GM18499 (cell line): ENCODE data around the gene CLASRP.

Source experiments
- ATAC-seq: cut with Tn5 transposase; IDR thresholded peaks from one replicate; pipeline ENCODE4 v1.9.1; 2021; ENCODE audit warnings: moderate number of reproducible peaks; ENCODE audit not compliant: insufficient read depth, unreplicated experiment

Gene CLASRP

GRCh38 chr19:45020071-45020470, 18.8 kb upstream of the CLASRP start:
- no peak for ATAC-seq

DNA sequence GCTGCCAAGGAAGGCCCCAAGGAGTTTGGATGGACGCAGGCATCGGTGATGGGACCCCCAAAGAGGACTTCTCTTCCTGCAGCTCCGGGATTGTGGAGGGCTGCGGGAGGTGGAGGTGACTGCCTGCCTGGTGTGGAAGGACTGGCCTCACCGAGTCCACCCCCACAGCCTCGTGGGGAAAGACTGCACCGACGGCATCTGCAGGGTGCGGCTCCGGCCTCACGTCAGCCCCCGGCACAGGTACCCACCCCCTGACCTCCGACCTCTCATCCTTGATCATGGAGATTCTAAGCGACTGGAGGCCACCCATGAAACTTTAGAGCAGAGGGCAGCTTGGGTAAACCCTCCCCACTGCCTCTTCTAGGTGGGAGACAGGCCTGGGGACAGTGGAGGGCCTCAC, 16.9 kb upstream of the CLASRP start:
- ATAC-seq: no peak

GRCh38 chr19:45023048-45023447, 15.8 kb upstream of the CLASRP start:
- no peak for ATAC-seq

DNA sequence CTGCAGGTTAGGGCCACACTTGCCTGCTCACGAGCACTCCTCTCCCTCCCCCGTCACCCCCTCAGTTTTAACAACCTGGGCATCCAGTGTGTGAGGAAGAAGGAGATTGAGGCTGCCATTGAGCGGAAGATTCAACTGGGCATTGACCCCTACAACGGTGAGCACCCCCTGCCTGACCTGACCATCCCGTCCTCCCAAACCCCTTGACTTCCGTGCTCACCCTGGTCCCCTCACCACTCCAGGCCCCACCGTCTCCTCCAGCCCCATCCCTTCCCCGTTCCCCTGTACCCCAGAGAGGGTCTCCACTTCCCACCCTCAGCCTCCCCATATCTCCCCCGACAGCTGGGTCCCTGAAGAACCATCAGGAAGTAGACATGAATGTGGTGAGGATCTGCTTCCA, 13.6 kb upstream of the CLASRP start:
- no peak for ATAC-seq

DNA sequence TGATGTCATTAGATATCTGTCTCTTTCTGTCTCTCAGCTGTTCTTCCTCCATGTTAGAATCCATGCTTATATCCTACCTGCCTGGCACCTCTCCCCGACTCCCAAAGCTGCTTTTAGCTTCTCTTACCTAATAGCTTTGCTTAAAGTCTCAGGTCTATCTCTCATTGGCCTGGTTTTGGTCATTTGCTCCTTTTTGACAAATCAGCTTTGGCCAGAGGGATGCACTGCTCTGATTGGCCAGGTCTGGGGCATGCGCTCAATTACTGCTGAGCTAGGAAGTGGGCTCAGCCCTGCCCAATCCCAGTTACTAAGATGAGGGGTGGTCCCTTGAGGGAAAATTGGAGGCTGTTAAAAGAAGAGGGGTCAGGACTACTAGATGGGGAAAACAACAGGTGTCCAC, 11.5 kb upstream of the CLASRP start:
- ATAC-seq: no peak

GRCh38 chr19:45030825-45031224, 8.0 kb upstream of the CLASRP start:
- ATAC-seq: no peak

- ATAC-seq: no peak
Measured at GRCh38 chr19:45032421-45032820, 6.4 kb upstream of the CLASRP start.

DNA sequence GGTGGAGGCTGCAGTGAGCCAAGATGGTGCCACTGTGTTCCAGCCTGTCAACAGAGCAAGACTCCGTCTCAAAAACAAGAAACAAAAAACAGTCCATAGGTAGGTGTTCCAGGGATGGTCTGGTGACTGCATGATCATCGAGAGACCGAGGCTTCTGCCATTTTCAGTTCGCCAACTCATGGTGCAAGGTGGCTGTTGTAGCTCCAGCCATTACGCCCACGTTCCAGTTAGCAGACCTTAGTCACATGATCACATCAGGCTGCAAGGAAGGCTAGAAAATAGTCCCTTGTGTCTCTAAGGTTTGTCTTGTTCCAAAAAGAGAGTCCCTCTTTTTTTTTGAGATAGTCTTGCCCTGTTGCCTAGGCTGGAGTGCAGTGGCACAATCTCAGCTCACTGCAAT, 3.1 kb upstream of the CLASRP start:
- no peak for ATAC-seq

- ATAC-seq: no peak
Measured at GRCh38 chr19:45037393-45038169, 1.3 kb upstream of the CLASRP start.

- ATAC-seq: no peak
Measured at GRCh38 chr19:45040059-45040771, 1.4 kb downstream of the CLASRP start.

DNA sequence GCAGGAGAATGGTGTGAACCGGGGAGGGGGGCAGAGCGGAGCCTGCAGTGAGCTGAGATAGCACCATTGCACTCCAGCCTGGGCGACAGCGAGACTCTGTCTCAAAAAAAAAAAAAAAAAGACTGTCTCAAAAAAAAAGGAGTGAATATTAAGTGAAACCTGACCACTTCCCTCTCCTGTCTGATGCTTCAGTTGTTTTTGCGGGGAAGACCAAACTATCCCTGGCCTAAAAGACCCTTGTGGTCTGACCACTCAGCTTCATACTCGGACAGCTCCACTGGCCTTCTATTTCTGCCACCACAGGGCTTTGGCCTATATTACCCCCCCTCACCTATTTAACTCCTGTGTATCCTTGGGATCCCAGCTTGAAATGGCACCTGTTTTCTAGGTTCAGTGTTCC, 2.3 kb downstream of the CLASRP start:
- ATAC-seq: no peak

DNA sequence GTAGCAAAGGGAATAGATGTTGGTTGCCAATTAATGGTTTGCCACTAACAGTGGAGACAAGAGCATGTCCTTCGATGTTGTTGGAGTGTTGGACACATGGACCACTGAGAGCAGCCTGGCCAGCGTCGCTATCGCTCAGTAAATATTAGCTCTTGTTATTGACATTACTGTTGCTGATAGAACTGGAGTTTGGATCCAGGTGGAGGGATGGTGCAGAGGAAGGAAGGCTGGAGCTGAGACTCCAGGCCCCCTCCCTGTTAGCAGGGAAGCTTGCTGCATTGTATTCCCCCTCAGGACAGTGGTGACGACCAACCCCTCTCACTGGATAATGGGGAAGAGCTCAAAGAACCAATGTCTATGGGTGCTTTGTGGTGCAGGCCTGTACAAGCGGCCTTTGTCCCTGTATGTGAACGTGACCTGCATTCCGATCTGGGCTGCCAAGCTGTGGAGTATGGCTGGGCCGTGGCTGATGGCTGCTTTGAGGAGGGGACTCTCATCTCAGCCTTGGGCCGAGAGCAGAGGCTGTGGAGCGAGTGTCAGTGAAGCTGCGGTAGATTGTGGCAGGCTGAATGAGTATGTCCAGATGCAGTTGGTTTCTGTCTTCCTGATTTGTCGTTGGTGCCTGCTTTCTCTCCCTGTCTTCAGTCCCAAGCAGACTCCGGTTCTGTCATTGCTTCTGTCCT, 7.0 kb downstream of the CLASRP start:
- no peak for ATAC-seq

GRCh38 chr19:45046355-45046754, 7.5 kb downstream of the CLASRP start:
- ATAC-seq: no peak

GRCh38 chr19:45047188-45047797, 8.4 kb downstream of the CLASRP start:
- no peak for ATAC-seq

DNA sequence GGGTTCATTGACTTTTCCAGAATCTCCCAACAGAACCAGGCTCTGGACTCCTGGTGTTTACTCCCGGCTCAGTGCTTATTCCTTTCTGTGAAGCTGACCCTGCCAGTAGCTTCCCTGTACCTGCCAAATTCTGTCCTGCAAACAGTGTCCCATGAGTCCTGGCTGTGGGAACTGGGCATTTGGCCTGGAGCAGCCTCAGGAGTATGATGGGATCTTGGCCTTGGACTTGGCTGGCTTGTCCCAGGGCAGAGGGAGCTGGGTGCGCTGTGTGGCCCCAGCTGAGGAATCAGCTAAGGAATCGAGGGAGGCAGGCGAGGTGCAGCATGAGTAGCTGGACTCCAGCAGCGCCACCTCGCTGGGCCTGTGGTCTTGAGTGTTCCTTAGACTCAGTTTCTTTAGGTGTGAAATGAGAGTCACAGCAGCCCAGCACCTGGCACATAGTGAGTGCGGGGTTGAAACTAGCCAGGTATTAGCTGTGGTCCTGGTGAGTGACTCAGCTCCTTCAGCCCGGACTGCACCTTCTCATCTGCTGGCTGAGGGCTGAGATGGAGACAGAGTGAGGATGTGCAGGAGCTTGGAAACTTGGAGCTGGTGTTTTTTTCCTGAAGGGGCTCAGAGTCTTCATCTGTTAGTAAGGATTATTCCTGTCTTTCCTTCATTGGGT, 10.4 kb downstream of the CLASRP start:
- no peak for ATAC-seq

DNA sequence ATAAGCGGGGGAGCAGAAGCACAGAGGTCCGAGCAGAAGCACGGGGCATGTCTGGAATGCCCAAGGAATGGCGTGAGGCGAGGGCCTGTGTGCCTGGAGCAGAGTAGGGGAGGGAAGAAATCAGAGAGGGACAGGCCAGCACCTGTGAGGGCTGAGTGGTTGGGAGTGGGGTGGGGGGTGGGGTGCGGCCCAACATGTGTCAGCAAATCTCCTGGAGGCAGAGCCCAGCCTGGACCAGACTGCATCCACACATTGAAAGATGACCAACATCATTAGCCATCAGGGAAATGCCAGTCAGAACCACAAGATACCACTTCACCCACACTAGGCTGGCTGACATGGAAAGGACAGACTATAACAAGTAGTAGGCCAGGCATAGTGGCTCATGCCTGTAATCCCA, 11.2 kb downstream of the CLASRP start:
- ATAC-seq: no peak

- no peak for ATAC-seq
Measured at GRCh38 chr19:45051929-45052579, 13.2 kb downstream of the CLASRP start.

- no peak for ATAC-seq
Measured at GRCh38 chr19:45056831-45057230, 18.0 kb downstream of the CLASRP start.

GRCh38 chr19:45057444-45057843, 18.6 kb downstream of the CLASRP start:
- no peak for ATAC-seq

GRCh38 chr19:45058622-45059159, 19.8 kb downstream of the CLASRP start:
- ATAC-seq: no peak
